ENCODE results near the gene TST.

The TST gene

GRCh38 chr22:37030560-37031281 lies 11.5 kb upstream of the TST start:
- no peak for DNase-seq

DNA sequence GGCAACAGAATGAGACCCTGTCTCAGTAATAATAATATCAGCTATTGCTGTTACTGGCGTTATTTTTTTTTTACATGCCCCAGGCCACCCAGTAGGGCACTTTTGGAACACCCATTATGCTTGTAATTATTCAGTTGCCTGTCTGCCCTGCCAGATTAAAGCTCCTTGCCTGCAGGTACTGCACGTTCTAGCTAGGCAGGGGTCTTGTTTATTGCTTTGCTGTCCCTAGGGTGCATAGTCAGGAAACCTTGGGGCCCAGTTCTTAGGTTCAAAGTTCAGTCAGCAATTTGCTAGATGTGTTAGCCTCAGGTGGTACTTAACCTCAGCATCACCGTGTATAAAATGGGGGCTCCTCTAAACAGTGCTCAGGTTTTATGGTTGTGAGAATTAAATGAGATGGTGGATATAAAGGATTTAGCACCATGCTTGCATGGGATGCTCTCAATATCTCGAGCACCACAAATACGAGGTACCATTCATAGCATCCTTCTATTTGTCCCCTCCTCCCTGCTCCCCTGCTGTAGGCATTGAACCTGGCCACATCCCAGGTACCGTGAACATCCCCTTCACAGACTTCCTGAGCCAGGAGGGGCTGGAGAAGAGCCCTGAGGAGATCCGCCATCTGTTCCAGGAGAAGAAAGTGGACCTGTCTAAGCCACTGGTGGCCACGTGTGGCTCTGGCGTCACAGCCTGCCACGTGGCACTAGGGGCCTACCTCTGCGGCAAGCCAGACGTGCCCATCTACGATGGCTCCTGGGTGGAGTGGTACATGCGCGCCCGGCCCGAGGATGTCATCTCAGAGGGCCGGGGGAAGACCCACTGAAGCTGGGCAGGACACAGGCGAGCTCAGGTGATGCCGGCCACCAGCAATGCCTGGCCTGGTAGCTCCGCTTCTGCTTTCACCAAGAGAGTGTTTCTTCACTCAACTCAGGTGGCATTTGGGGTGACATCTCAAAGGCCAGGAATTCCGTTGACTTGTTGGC lies 9.7 kb upstream of the TST start:
- DNase-seq = no peak

DNA sequence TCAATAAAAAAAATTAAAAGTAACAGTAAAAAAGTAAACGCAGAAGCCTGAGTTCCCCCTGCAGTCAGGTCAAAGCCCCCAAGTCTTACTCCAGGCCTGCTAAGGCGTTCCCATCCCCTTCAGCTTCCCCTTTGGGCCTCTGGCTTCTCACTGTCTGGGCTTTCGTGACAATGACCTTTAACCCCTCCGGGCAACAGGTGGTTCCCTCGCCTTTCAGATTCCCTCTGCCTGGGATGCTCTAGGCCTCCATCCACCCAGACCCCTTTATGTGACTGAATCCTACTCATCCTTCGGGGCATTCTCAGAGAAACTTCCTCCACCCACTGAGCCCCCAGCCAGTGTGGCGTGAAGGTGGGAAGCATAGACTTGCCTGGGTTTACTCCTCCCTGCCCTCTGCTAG lies 8.3 kb upstream of the TST start:
- DNase-seq = no peak

DNA sequence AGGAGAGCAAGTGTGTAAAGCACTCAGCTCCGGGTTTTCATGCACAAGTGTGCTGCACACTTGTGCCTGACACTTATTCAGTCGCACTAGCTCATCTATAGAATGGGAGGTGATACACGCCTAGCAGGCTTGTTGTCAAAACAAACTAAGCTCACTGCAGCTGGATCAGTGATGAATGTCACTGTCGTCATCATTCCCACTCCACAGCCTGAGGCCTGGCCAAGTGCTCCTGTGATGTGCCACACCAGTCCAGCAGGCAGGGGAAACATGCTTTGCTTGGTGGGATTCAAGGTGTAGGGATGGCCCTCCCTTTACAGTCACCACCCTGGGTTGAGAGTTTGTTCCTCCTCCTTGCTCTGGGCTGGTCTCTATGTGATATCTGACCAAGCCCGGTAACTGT lies 7.1 kb upstream of the TST start:
- DNase-seq = no peak

- DNase-seq = no peak
Measured at GRCh38 chr22:37025500-37026070, 6.3 kb upstream of the TST start.

DNA sequence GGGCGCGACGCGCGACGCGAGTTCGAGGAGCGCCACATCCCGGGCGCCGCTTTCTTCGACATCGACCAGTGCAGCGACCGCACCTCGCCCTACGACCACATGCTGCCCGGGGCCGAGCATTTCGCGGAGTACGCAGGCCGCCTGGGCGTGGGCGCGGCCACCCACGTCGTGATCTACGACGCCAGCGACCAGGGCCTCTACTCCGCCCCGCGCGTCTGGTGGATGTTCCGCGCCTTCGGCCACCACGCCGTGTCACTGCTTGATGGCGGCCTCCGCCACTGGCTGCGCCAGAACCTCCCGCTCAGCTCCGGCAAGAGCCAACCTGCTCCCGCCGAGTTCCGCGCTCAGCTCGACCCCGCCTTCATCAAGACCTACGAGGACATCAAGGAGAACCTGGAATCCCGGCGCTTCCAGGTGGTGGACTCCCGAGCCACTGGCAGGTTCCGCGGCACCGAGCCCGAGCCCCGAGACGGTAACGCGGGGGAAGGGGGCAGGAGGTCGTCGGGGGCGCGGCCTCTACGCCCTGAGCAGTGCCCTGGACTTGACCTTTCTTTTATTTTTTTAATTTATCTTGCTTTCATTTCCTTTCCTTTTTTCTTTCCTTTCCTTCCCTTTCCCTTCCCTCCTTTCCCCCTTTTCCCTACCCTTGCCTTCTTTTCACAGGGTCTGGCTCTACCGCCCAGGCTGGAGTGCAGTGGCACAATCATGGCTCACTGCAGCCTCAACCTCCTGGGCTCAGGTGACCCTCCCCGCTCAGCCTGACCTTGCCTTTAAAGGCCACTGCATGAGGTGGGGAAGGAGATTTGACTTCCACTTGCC lies 5.3 kb upstream of the TST start:
- DNase-seq = no peak

- no peak for DNase-seq
Measured at GRCh38 chr22:37023743-37024338, 4.6 kb upstream of the TST start.

GRCh38 chr22:37022483-37023337 lies 3.5 kb upstream of the TST start:
- DNase-seq = no peak

GRCh38 chr22:37021710-37022482 lies 2.6 kb upstream of the TST start:
- DNase-seq = peak; percentile 11

DNA sequence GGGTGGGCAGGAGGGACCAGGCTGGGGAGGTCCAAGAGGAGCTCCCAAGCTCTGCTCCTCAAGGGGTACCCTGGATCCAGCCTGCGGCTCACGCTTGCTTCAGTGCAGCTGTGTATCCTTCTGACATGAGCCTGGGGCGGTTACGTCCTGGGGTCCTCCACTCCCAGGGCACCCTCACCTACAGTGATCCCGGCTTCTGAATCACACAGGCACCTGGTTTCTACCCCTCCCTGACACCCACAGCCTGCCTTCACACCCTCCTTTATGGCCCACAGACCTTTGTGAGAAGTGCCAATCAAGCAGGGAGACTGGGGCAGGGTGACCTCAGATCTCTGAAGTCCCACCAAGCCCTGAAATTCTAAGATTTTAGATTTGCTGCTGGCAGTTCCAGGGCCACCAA lies 1.8 kb upstream of the TST start:
- no peak for DNase-seq

GRCh38 chr22:37020192-37020479 lies 889 bp upstream of the TST start:
- peak; percentile 20 for DNase-seq

- peak; percentile 41 for DNase-seq
Measured at GRCh38 chr22:37018815-37019308, 385 bp downstream of the TST start.

DNA sequence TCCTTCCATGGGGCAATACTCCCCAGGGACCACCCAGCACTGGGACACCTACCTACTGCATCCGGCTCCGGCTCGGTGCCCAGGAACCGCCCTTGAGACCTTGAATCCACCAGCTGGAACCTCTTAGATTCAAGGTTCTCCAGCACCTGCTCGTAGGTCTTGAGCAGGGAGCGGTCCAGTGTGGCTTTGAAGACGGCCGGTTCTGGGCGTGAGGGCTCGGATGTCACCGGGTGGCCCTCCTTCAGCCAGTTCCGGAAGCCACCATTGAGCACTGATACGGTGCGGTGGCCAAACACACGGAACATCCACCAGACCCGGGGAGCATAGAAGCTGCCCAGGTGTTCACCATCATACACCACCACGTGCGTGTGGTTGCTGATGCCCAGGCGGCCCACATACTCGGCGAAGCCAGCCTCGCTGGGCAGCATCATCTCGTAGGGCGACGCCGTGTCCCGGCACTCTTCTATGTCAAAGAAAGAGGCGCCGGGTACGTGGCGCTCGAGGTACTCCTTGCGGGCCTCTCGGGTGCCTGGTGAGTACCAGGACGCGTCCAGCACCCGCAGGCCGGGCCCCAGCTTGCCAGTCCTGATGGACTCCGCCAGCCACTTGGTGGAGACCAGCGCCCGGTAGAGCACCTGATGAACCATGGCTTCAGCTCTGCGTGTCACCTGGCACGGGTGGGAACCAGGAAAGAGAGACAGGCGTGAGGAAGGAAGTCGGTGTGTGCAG lies 997 bp downstream of the TST start:
- no peak for DNase-seq

DNA sequence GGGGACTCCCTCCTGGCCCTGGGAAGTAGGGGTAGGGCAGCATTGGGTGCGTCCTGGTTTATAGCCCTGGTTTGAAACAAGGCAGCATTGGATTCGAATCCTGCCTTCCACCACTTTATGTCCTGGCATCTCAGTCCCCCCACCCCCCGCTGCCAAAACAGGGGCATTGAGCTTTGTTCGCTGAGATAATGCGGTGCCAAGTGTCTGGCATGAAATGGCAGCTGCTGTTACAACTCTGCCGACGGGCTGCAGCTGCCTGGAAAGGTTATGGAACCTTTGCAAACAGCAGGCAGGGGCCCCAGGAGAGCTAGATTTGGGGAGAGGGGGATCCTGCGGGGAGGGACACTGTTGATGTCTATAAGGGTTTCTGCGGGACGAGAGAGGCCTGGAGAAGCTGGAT lies 1.9 kb downstream of the TST start:
- DNase-seq = no peak

GRCh38 chr22:37016134-37016910 lies 2.9 kb downstream of the TST start:
- no peak for DNase-seq

DNA sequence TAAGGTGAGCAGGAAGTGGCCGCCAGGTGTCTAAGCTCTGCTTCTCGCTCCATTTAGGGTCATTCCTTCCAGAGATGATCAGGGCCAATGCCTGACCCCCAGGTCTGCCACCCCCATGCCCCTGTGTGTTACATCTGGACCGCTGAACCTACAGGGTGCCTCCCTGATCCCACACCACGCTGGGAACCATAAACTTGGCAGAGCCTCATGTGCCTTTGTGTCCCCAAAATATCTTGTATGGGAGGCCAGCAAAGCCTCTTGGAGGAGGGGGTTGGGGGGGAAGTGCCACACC lies 3.7 kb downstream of the TST start:
- no peak for DNase-seq

- DNase-seq = no peak
Measured at GRCh38 chr22:37014835-37015586, 4.2 kb downstream of the TST start.

- DNase-seq = no peak
Measured at GRCh38 chr22:37014415-37014806, 4.8 kb downstream of the TST start.

DNA sequence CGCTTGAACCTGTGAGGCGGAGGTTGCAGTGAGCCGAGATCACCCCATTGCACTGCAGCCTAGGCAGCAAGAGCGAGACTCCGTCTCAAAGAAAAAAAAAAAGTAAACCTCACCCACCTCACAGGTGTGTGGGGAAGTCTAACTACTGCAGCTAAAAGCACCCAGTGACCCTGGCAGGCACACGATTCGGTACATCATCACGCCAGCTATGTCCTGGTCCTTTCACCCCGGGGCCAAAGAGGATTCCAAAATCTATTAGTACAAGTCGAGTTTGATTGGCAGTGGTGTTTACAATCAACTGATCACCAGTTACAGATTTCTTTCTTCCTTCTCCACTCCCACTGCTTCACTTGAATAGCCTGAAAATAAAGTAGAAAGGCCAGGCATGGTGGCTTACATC lies 6.3 kb downstream of the TST start:
- no peak for DNase-seq
